DLD1 (cell line): ENCODE data around the gene CERCAM.

Experiments used
- in situ Hi-C: cut with HindIII; loops from 2 replicates; pipeline ENCODE4 v1.10.0; 2017; ENCODE audit warnings: low sequenced_read_pairs

CERCAM gene

DNA sequence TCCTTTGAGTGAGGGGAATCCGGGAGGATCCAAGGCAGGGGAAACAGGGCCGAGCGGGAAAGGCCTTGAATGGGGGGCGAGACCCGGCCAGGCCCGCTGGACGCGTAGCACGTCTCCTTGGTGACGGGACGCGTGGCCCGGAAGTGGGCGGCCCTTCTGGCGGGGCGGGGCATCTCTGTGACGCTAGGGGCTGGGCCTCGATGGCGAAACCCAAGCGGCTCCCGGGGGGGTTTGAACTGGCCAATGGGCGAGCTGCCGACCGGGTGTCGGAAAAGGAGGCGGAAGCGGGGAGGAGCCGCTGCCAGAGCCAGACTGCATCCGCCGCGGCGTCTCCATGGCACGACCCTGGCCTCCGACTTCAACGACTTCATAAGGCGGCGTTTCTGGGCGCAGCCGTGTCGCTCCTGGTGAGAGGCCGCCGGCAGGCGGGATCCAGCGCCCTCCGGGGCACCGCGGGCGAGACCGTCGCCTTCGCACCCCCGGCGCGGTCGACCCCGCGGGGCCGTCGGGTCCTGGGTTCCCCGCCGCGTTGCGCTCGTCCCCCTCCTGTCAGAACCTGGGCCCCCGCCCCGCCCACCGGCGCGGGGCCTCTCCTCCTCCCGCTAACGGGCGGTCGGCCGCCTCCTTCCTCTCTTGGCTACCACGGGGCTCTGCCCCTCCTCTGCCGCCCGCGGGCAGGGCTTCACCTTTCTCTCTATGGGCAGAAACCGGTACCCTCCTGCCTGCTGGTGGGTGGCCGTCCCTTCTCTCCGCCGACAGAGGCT lies 35.4 kb downstream of the CERCAM start, which contains the start of gene ODF2:
TSS of gene ODF2 (plus strand) at position 158 of the 764 bp plus-strand sequence. CDS start at position 244, 86 bp downstream.
- in situ Hi-C loops: no loop called here

DNA sequence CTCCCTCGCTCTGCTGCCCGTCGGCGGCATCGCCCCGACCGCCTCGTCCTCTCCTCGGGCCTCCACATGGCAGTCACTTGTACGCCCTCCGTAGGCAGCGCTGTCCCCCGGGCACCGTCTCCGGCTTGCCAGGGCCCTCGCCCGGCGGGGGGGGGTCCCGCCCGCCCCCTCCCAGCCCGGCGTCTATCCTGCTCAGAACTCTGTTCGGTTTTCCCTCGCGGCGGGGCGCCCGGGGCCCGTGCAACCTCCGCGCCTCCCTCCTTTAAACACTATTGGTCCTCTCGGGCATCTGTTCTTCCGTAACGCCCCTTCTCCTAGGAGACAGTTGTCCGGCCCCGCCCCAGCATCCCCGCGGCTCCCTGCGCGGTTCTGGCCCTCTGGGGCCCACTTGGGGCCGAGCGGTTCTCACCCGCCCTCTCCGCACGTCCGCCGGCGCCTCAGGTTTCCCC lies 36.0 kb downstream of the CERCAM start:
- in situ Hi-C loops: no loop called here

GRCh38 chr9:128457207-128457606 lies 36.5 kb downstream of the CERCAM start:
- in situ Hi-C loops: no loop called here

DNA sequence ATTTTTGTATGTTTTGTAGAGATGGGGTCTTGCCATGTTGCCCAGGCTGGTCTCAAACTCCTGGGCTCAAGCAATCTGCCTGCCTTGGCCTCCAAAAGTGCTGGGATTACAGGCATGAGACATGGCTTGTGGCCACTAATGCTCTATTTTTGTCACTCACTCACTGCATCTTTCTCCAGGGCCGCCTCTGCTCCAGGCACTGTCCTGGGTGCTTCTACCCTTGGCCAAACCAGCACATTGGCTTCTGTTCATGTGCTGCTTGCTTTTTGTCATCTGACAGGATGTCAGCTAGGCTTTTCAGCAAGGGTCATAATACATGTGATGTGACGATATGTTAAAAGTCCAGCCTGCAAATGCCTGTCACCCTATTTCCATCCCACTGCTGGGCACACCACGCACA lies 38.4 kb downstream of the CERCAM start:
- in situ Hi-C loops: no loop called here

DNA sequence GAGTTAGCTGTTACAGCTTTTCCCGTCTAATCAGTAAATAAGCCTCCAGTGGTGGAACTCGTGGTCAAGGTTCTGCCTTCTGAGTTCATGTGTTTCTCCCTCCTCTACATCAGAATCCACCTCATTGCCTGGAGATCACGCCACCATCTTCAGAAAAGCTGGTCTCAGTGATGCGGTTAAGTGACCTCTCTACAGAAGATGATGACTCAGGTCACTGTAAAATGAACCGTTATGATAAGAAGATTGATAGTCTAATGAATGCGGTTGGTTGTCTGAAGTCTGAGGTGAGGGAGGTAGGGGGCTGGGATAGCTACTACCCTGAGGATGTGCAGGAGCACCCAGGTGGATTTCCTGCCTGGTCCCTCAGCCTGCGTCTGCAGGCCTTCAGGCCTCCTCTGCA lies 48.4 kb downstream of the CERCAM start:
- in situ Hi-C loops: no loop called here

- in situ Hi-C loops: no loop called here
These were observed 49.9 kb downstream of the CERCAM start for GRCh38 chr9:128470560-128470959.

- in situ Hi-C loops: no loop called here
These were observed 52.4 kb downstream of the CERCAM start for GRCh38 chr9:128473104-128473503.

GRCh38 chr9:128475867-128476266 lies 55.2 kb downstream of the CERCAM start:
- in situ Hi-C loops: no loop called here

DNA sequence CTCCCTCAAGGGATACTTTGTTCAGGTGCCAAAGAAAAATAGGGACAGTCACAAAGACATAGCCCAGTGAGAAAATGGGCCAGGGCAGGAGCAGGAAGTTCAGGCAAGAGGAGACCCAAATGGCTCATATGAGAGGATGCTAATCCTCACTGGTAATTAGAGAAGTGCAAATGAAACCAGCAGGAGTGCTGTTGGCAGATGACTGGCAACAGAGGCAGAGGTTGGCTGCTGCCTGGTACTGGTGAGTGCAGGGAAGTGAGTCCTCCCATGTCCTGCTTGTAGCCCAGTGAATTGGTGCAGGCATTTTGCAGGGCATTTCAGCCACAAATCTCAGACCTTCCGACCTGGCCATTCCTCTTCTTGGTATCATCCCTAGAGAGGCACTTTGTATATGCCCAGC lies 58.6 kb downstream of the CERCAM start:
- in situ Hi-C loops: no loop called here

GRCh38 chr9:128481561-128481960 lies 60.9 kb downstream of the CERCAM start:
- in situ Hi-C loops: no loop called here

DNA sequence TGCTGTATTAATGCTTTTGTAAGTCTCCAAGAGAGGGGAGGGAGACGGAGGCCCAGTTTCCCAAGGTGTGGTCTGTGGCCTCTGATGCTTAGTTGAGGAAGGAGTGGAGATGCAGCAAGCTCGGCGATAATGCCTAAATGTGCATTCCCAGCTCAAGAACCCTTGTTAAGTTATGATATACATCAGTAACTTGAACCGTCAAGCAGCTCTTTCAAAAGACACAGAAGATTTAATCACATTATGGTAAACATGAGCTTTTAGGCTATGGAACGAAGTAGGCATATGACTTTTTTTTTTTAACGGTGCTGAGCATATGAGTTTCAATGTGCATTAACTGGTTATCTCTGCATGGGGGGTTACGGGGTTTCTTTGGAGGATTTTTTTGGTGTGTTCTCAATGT lies 61.5 kb downstream of the CERCAM start:
- in situ Hi-C loops: no loop called here

GRCh38 chr9:128484686-128485413 lies 64.2 kb downstream of the CERCAM start:
- in situ Hi-C loops: no loop called here

- in situ Hi-C loops: no loop called here
These were observed 64.8 kb downstream of the CERCAM start for GRCh38 chr9:128485414-128485855.

DNA sequence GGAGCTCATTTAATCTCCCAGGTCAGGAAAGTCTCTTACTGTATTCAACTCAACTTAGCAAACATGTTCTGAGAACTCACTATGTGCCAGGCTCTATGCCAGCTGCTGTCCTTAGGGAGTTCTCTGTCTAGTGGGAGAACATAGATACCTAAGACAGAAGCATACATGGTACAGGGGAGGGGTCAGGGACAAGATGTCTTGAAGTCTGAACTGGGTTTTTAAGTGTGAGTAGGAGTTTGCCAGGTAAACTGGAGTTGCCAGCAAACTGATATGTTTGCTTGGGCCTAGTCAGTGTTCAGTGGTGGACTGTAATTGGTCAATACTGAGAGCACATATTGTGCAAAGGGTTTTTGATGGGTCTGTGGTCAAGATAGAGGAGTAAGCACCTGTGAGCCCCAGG lies 65.5 kb downstream of the CERCAM start:
- in situ Hi-C loops: no loop called here
